K562 (cell line): ENCODE measurements around the gene MRPL27.

Source experiments
- CBX2 ChIP-seq: fragments of 200-600 bp; sonication (generic); IDR thresholded peaks from one replicate; pipeline ENCODE4 v1.6.1; 2012; ENCODE audit warnings: mild to moderate bottlenecking, low read length, inconsistent platforms; ENCODE audit not compliant: insufficient read depth, poor library complexity, severe bottlenecking
- CTCF ChIP-seq, 3 experiments: IDR thresholded peaks in 2 of 3; conservative IDR thresholded peaks in 1 of 3; 2 replicates each; pipeline ENCODE4 v1.5.1; 2011 to 2012; ENCODE audit warnings: low read length in 3 of 3, mild to moderate bottlenecking in 3 of 3, control low read depth in 2 of 3, improper control_type of control experiment in 1 of 3, inconsistent platforms in 1 of 3, low read depth in 1 of 3, mixed read lengths in 1 of 3, moderate library complexity in 1 of 3; ENCODE audit not compliant: insufficient read depth in 2 of 3
- MTA3 ChIP-seq: fragments of 450-650 bp; formaldehyde crosslinking; IDR thresholded peaks from 2 replicates; pipeline ENCODE4 v1.6.1; 2017; ENCODE audit warnings: mild to moderate bottlenecking, borderline replicate concordance
- POLR2A ChIP-seq: fragments of 450-650 bp; conservative IDR thresholded peaks from 2 replicates; pipeline ENCODE4 v1.6.1; 2016
- RBM39 ChIP-seq: fragments of 200-400 bp; formaldehyde crosslinking; optimal IDR thresholded peaks from 2 replicates; pipeline ENCODE3; 2018; ENCODE audit warnings: low read depth, low read length
- TOE1 ChIP-seq, 2 experiments: fragments of 450-650 bp in 1 of 2; sonication (generic) in 1 of 2; formaldehyde crosslinking in 1 of 2; IDR thresholded peaks; 2 replicates each; pipeline versions ENCODE4 v1.7.1 to v1.8.0; 2016 to 2022; ENCODE audit warnings: borderline replicate concordance in 2 of 2, mild to moderate bottlenecking in 2 of 2, antibody characterized with exemption in 1 of 2, inconsistent platforms in 1 of 2, low read depth in 1 of 2, missing genetic modification reagents in 1 of 2, moderate library complexity in 1 of 2

GRCh38 chr17:50420419-50421112 is 47.6 kb upstream of the MRPL27 start:
- TF ChIP-seq MTA3 (no peak), TOE1 (IDR thresholded peaks at IDR 0.05; ENCODE audit: borderline replicate concordance) (no peak), TOE1 (CRISPR knock-in tag; IDR thresholded peaks at IDR 0.05; ENCODE audit: borderline replicate concordance, low read depth) (no peak), RBM39 (no peak), CBX2 (no peak), CTCF (IDR thresholded peaks at IDR 0.05 in 2 of 3, conservative IDR thresholded peaks at IDR 0.05 in 1 of 3; ENCODE audit: insufficient read depth in 2 of 3, low read depth in 1 of 3, low read length in 3 of 3) (no peak), POLR2A (no peak)
